CD4-positive, alpha-beta T cell treated with Interleukin-21 for 1 hour (primary cell): ENCODE measurements around the gene EIF2D.
A peak's percentile ranks its signal among the peaks of the same experiment; 100 is the strongest.

Experiments used
- DNase-seq: peaks from one replicate; pipeline ENCODE4 v3.0.0-alpha.2; 2020

Gene EIF2D

GRCh38 chr1:206568779-206569352 lies 43.4 kb downstream of the EIF2D start:
- no peak for DNase-seq

- no peak for DNase-seq
Observed at GRCh38 chr1:206568256-206568655, 44.0 kb downstream of the EIF2D start.

GRCh38 chr1:206566999-206567398 lies 45.3 kb downstream of the EIF2D start:
- DNase-seq, result no peak

GRCh38 chr1:206565995-206566394 lies 46.3 kb downstream of the EIF2D start:
- DNase-seq, result no peak

GRCh38 chr1:206563367-206564207 lies 48.7 kb downstream of the EIF2D start:
- no peak for DNase-seq

- DNase-seq, result no peak
Observed at GRCh38 chr1:206560007-206560716, 52.1 kb downstream of the EIF2D start.

- no peak for DNase-seq
Observed at GRCh38 chr1:206559672-206559995, 52.6 kb downstream of the EIF2D start.

GRCh38 chr1:206558794-206559671 lies 53.2 kb downstream of the EIF2D start:
- DNase-seq, result no peak

GRCh38 chr1:206557636-206558473 lies 54.4 kb downstream of the EIF2D start:
- DNase-seq, result peak; percentile 51

- DNase-seq, result peak; percentile 88
Observed at GRCh38 chr1:206556750-206557635, 55.3 kb downstream of the EIF2D start.

- no peak for DNase-seq
Observed at GRCh38 chr1:206556047-206556749, 56.1 kb downstream of the EIF2D start.

GRCh38 chr1:206555473-206555935 lies 56.8 kb downstream of the EIF2D start:
- DNase-seq, result peak; percentile 63

GRCh38 chr1:206554701-206555472 lies 57.4 kb downstream of the EIF2D start:
- DNase-seq, result no peak

- no peak for DNase-seq
Observed at GRCh38 chr1:206554211-206554610, 58.1 kb downstream of the EIF2D start.

GRCh38 chr1:206551986-206552326 lies 60.3 kb downstream of the EIF2D start:
- DNase-seq, result peak; percentile 89

- DNase-seq, result no peak
Observed at GRCh38 chr1:206551296-206551985, 60.8 kb downstream of the EIF2D start.

GRCh38 chr1:206550446-206550845 lies 61.8 kb downstream of the EIF2D start:
- no peak for DNase-seq

GRCh38 chr1:206547104-206547503 lies 65.2 kb downstream of the EIF2D start:
- no peak for DNase-seq

GRCh38 chr1:206545351-206545750 lies 66.9 kb downstream of the EIF2D start:
- DNase-seq, result no peak
